GM11168 (cell line): ENCODE results near the gene PPP1R3E.
"Not testable (repeated sequence)": the region's sequence is repeated elsewhere in the genome, so short reads cannot be mapped to it uniquely, and the experiment has no call there.

ENCODE experiments used
- in situ Hi-C: fragments of 300-500 bp; cut with MboI; formaldehyde crosslinking; loops from one replicate; pipeline ENCODE4 v1.12.0; 2022; ENCODE audit warnings: low sequenced_read_pairs; ENCODE audit not compliant: unreplicated experiment

Gene PPP1R3E

DNA sequence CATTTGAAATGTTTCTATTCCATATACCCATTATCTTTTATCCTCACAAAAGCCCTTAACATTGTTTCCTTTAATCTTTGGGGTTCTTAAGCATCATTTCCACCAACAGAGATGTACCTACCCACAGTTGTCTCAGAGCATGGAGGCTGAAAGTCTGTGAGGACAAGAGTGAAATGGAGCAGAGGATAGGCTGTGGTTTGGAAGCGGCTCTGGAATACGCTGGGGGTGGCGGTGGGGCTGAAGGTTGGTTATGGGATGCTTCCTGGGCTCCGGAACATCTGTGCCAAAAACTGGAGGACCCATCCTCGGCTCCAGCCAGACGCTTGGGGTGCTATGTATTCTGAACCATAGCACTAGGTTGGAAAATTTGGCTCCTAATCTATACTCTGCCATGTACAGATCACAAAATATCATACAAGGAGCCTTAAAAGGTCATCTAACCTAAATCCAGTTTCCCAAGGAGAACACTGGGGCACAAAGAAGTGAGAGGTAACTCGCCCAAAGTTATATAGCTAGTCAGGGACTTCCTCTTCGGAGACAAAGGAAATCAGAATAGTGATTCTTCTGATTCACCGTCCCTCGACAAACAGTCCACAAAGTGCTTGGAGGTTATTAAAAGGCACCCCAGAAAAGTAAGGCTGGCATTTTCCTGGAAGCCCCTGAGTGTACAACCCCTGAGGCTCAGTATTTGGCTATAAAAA is 2.5 kb downstream of the PPP1R3E start:
- in situ Hi-C loops, result loop anchor here (10.0 kb wide), 1 partner anchor 185 kb away; the partner anchor contains the start of gene CEBPE

DNA sequence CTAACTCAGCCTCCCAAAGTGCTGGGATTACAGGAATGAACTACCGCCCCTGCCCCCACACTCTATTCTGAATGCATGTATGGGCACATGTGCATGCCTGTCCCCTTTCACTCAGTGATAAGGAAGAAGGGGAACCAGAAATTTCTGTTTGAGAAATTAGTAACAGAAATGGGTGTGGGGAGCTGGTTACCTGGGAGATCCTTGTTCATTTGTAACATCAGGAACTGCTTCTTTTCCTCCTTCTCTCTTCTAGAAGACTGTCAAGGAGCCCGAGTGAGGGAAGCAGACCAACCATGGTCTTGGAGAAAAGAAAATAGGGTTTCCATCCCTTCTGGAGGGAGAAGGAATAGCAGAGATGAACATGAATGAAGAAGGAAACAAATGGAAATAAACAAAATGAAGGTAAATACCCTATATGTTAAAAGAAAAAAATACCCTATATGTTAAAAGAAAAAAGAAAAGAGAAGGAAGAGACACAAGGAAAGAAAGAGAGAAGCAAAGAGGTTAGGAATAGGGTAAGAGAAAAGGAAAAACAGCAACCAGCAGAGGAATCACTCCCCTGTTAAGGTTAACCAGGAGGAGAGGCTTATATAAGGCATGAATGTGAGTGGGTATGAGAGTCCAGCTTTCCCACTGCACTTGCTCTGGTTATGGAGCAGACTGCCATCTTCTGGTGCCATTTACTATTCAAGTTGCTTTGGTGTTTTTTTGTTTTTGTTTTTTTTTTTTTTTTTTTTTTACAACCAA is 3.3 kb downstream of the PPP1R3E start:
- in situ Hi-C loops, result loop anchor here (10.0 kb wide), 1 partner anchor 185 kb away; the partner anchor contains the start of gene CEBPE

DNA sequence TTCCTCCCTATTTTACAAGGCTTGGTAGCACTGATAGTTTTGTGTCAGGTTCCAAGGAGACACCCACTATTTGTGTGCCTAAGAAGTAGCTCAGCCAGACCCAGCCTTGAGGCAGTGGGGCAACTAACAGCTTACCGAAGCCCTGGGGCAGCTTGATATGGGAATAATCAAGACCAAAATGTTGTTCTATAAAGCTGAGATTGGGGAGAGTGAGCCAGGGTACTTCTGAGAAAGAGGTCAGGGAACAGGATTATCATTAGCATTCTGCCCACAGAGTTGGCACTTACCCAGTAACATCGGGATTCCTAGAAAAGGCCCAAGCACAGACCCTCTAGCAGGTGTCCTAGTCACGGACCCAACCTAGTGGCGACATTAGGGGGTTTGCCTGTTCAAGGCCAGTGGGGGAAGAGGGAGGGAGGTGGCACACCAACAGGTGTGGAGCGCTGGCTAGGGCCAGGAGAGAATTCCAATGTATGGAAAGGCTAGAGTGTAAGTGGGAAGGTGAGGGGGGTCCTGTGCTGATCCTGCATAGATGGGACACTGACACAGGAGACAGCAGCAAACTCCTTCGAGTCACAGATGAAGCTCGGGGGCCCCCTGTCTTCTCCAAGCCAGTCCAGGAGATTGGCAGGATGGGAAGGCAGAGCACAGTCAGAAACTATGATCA is 4.9 kb downstream of the PPP1R3E start:
- in situ Hi-C loops, result loop anchor here (10.0 kb wide), 1 partner anchor 183 kb away; the partner anchor contains the start of gene CEBPE

DNA sequence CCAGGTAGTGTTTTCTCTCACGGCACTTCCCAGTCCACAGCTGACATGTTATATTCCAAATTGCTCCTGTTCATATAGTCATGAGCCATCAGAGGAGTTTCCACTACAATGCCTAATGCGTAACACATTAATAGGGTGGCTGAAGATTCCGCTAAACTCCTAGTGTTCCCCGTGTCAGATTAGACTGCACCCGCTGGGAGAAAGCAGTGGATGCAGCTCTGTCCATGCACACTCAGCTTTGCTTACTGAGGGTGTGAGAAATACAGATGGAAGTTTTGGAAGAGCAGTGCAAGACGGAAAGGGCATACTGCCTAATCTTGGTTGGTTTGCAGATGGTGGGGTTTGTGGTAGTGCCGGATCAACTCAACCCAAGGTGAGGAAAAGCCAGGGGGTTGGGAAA is 5.6 kb downstream of the PPP1R3E start:
- in situ Hi-C loops, result loop anchor here (10.0 kb wide), 1 partner anchor 182 kb away; the partner anchor contains the start of gene CEBPE

GRCh38 chr14:23296012-23296777 is 6.5 kb downstream of the PPP1R3E start:
- in situ Hi-C loops, result loop anchor here (10.0 kb wide), 1 partner anchor 181 kb away; the partner anchor contains the start of gene CEBPE

- in situ Hi-C loops, result loop anchor here (10.0 kb wide), 1 partner anchor 180 kb away; the partner anchor contains the start of gene CEBPE
Measured at GRCh38 chr14:23294734-23295561, 7.7 kb downstream of the PPP1R3E start.

DNA sequence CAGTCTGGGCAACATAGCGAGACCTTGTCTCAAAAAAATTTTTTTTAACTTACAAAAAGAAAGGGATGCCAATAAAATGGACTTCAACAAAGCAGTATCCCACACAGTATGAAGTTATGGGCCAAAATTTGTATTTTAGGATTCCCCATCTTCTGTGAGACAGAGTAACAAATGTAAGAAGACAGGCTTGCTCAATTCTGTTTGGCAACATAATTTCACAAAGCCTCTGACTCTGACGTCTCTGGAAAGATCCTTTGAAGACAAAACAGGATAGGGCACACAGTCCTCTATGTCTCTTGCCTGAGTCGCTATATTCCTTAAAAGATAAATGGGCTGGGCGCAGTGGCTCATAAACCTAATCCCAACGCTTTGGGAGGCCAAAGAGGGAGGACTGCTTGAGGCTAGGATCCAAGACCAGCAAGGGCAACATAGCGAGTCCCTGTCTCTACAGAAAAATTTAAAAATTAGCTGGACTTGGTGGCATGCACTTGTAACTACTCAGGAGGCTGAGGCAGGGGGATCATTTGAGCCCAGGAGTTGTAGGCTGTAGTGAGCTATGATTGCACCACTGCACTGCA is 15.7 kb downstream of the PPP1R3E start:
- in situ Hi-C loops, result no loop called here

- in situ Hi-C loops, result no loop called here
Measured at GRCh38 chr14:23286020-23286901, 16.4 kb downstream of the PPP1R3E start, which contains the start of gene HOMEZ. TSS of gene HOMEZ (minus strand) at chr14:23286132. CDS start at chr14:23285952, 180 bp downstream.

GRCh38 chr14:23285530-23286019 is 17.1 kb downstream of the PPP1R3E start:
- in situ Hi-C loops, result no loop called here

DNA sequence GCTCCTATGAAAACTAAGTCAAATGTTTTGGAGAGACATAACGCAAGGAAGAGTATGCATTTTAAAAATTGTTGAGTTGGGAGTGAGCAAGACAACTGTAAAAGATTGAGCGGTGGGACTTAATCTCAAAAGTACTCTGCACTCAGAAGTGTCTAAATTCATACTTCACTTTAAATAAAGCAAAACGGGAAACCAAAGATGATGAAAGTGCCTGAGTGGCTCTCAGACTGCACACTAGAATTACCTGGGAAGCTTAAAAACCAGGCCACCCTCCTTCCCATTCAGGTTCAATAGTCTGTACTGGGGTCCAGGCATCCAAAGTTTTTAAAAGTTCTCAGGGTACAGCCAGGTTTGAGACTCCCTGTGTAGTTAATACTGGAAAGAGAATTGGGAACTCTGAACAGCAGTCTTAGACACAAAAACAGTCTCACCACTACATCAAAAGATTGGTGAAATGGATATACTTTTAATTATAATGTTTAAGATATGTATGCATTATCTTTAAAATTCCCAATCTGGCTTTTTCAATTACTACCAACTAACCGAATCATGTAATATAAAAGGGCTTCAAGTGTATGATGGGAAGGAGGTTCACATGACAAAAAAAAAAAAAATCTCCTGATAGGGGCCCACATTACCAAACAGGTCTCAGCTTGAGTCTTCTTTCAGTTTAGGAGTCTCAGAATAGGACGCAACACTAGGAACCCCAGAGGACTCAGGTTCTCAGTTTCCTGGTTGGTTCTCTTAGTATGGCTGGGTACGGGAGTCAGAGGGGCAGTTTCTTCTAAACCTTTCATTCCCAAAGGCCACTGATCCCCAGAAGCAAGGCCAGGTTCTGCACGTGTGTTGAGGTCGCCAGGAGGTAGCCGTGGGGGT is 17.8 kb downstream of the PPP1R3E start:
- in situ Hi-C loops, result no loop called here

DNA sequence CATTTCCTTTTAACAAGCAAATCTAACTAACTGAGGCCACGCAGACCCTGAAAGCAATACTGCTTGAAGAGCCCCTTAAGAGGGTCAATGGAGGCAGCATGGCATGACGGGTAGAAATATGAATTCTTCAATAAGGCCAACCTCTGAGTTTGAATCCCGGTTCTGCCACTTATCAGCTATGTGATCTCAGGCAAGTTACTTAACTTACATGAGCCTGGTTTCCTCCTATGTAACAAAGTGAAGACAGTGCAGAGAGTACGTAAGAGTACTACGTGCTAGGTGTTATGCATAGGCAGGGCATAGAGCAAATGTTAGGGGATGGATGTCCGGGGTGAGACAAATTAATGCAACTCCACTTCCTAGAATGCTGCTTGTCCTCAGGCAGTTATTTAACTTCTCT is 21.4 kb downstream of the PPP1R3E start:
- in situ Hi-C loops, result no loop called here

DNA sequence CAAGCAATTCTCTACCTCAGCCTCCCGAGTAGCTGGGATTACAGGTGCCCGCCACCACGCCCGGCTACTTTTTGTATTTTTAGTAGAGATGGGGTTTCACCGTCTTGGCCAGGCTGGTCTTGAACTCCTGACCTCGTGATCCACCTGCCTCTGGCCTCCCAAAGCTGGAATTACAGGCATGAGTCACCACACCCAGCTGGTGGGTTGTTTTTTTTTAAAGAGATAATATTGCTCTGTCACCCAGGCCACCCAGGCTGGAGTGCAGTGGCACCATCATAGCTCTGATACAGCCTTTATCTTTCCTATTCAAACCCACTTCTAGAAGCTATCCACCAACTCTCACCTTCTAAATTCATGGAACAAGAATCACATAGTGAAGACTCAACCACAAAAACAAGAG is 24.7 kb downstream of the PPP1R3E start:
- in situ Hi-C loops, result not testable (repeated sequence)

DNA sequence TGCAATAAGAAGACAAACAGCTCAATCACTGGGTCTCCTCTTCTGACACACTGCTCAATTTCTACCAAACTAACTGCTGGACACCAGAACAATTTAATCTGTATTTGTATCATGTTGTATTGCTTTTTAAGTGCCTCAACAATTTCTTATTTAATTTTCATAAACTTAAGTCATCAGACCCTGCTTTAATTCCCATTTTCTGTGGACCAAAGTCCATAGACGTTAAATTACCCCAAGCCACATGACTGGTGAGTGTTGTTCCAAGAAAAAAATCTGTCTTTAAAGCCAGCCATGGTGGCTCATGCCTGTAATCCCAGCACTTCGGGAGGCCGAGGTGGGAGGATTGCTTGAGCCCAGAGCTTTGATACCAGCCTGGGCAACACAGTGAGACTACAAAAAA is 25.5 kb downstream of the PPP1R3E start:
- in situ Hi-C loops, result no loop called here

GRCh38 chr14:23275412-23275811 is 27.2 kb downstream of the PPP1R3E start:
- in situ Hi-C loops, result no loop called here

DNA sequence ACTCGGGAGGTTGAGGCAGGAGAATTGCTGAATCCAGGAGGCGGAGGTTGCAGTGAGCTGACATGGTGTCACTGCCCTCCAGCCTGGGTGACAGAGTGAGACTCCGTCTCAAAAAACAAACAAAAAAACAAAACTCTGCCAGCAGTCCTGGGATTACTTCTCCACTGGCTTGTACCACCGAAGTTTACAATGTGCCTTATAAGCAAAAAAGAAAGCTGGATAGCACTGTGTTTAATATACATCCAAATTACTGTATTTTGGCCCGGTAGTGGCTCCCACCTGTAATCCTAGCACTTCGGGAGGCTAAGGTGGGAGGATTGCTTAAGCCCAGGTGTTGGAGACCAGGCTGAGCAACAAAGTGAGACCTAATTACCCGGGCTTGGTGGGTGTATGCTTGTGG is 33.5 kb downstream of the PPP1R3E start:
- in situ Hi-C loops, result no loop called here

DNA sequence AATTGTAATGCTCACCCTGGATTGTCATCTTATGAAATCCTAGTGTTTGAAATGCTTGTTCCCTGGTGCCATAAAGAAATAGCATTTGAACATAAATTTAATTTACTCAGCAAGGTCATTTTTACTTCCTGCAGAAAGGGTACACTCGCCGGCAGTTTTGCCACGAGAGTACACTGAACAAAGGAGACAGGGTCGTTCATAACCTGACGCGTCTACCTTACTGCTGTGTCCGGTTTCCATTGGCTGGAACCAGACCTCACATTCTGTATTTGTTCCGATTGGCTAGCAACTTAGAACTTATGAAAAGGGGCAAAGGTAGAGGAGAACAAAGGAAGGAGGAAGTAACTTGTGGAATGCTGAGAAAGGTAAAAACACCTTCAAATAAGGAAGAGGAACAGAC is 41.8 kb downstream of the PPP1R3E start:
- in situ Hi-C loops, result not testable (repeated sequence)

GRCh38 chr14:23259426-23259825 is 43.2 kb downstream of the PPP1R3E start:
- in situ Hi-C loops, result no loop called here
